Endothelial cell of umbilical vein (primary cell): ENCODE measurements around the gene MAP7D3. TPM values are rescaled to one million over a fixed set of nuclear protein-coding genes. Genes with fewer than 3 reads are reported as not detected.

Source experiments
- BruUV-seq: library from RNA; stranded (reverse); fragments of 400-500 nt; replicated peaks from 2 replicates; lab custom pipeline; 2021; lab: Mats Ljungman, UMichigan
- CTCF ChIA-PET: fragments of 300-600, 350-600 bp; sonication (Branson Sonifier 250); formaldehyde crosslinking; loops from one replicate; lab custom pipeline; 2021; ENCODE audit warnings: antibody characterized with exemption, inconsistent platforms; lab: Charles Lee
- POLR2A ChIA-PET: fragments of 300-600, 350-600 bp; sonication (Branson Sonifier 250); formaldehyde crosslinking; loops from one replicate; lab custom pipeline; 2021; ENCODE audit warnings: antibody characterized with exemption, inconsistent platforms; lab: Charles Lee
- DNase-seq: peaks from one replicate; pipeline ENCODE4 v3.0.0-alpha.2; 2011; ENCODE audit warnings: low read depth, low spot score
- FAIRE-seq: peaks from 2 replicates; lab custom pipeline; 2011; peaks lifted over from hg19 to GRCh38; lab: Jason Lieb, UNC
- H2AFZ ChIP-seq: 2 replicates; pipeline ENCODE4 v1.6.0; 2012; ENCODE audit warnings: low read depth, low read length, control low read depth, inconsistent platforms
- H3K27ac ChIP-seq: 2 replicates; pipeline ENCODE4 v1.5.1; 2011; ENCODE audit warnings: low read depth, mild to moderate bottlenecking, control low read depth, low read length, moderate library complexity; ENCODE audit not compliant: insufficient read depth
- H3K27me3 ChIP-seq, 2 experiments: 2 replicates each; pipeline versions ENCODE4 v1.6.0 to v1.6.1; 2011; ENCODE audit warnings: low read length in 2 of 2, mixed read lengths in 1 of 2; ENCODE audit not compliant: control insufficient read depth in 2 of 2, insufficient read depth in 2 of 2
- H3K36me3 ChIP-seq, 2 experiments: 2 replicates in 1 of 2; 3 replicates in 1 of 2; pipeline ENCODE4 v1.5.1; 2011; ENCODE audit warnings: low read length in 2 of 2, mild to moderate bottlenecking in 1 of 2, moderate library complexity in 1 of 2; ENCODE audit not compliant: control insufficient read depth in 2 of 2, insufficient read depth in 2 of 2; ENCODE audit errors: extremely low read depth in 1 of 2
- H3K4me1 ChIP-seq: 3 replicates; pipeline ENCODE4 v1.5.1; 2011; ENCODE audit warnings: mild to moderate bottlenecking, low read length; ENCODE audit not compliant: control insufficient read depth, insufficient read depth; ENCODE audit errors: extremely low read depth
- H3K4me2 ChIP-seq: 2 replicates; pipeline ENCODE4 v1.6.1; 2011; ENCODE audit warnings: low read length, control low read depth, mixed read lengths; ENCODE audit not compliant: insufficient read depth
- H3K4me3 ChIP-seq, 3 experiments: fragments of 200-600 bp in 1 of 3; sonication (generic), shearing (Covaris generic) in 1 of 3; replicated peaks in 1 of 3; 2 replicates each; pipeline ENCODE4 v1.5.1; 2011 to 2016; ENCODE audit warnings: control low read depth in 3 of 3, low read length in 3 of 3, mild to moderate bottlenecking in 2 of 3, inconsistent platforms in 1 of 3, low read depth in 1 of 3, moderate library complexity in 1 of 3; ENCODE audit not compliant: insufficient read depth in 1 of 3
- H3K79me2 ChIP-seq: 2 replicates; pipeline ENCODE4 v1.6.0; 2012; ENCODE audit warnings: low read length, inconsistent platforms; ENCODE audit not compliant: control insufficient read depth, insufficient read depth
- H3K9ac ChIP-seq: replicated peaks from 2 replicates; pipeline ENCODE3; 2011; ENCODE audit warnings: low read length, control low read depth; ENCODE audit not compliant: insufficient read depth; ENCODE audit errors: extremely low read depth
- H3K9me1 ChIP-seq: replicated peaks from 3 replicates; pipeline ENCODE4 v1.6.0; 2011; ENCODE audit warnings: mild to moderate bottlenecking, low read length; ENCODE audit not compliant: control insufficient read depth, insufficient read depth; ENCODE audit errors: extremely low read depth
- H3K9me3 ChIP-seq: replicated peaks from 2 replicates; pipeline ENCODE4 v1.5.1; 2012; ENCODE audit warnings: low read length, inconsistent platforms; ENCODE audit not compliant: control insufficient read depth, insufficient read depth
- H4K20me1 ChIP-seq: replicated peaks from 2 replicates; pipeline ENCODE3; 2011; ENCODE audit warnings: mild to moderate bottlenecking, low read length; ENCODE audit not compliant: control insufficient read depth, insufficient read depth; ENCODE audit errors: extremely low read depth
- CTCF ChIP-seq, 2 donors: IDR thresholded peaks; 1 replicate in 1 of 2; 2 replicates in 1 of 2; pipeline ENCODE4 v1.5.1; 2011; ENCODE audit warnings: low read length in 2 of 2, mild to moderate bottlenecking in 2 of 2, moderate library complexity in 2 of 2, control low read depth in 1 of 2, inconsistent platforms in 1 of 2, low read depth in 1 of 2; ENCODE audit not compliant: insufficient read depth in 1 of 2; ENCODE audit errors: extremely low read depth in 1 of 2
- FOS ChIP-seq: IDR thresholded peaks from 2 replicates; pipeline ENCODE4 v1.6.1; 2011; ENCODE audit warnings: mild to moderate bottlenecking, low read length, moderate library complexity, borderline replicate concordance; ENCODE audit not compliant: insufficient read depth
- GATA2 ChIP-seq: IDR thresholded peaks from 2 replicates; pipeline ENCODE4 v1.7.0; 2011; ENCODE audit warnings: low read depth, mild to moderate bottlenecking, moderate library complexity, mixed read lengths, low read length; ENCODE audit not compliant: insufficient read length, insufficient read depth
- MAX ChIP-seq: IDR thresholded peaks from 2 replicates; pipeline ENCODE4 v1.6.1; 2011; ENCODE audit not compliant: insufficient read depth, insufficient read length
- MYC ChIP-seq: IDR thresholded peaks from one replicate; pipeline ENCODE4 v1.6.1; 2011; ENCODE audit warnings: mild to moderate bottlenecking, low read depth, low read length
- dilution Hi-C: fragments of 300-500 bp; cut with MboI; formaldehyde crosslinking; loops from one replicate; pipeline ENCODE4 v1.15.0; 2019; ENCODE audit warnings: low sequenced_read_pairs; ENCODE audit not compliant: extremely low pct_ligation_motif_present
- intact Hi-C: fragments of 100-400 bp; cut with micrococcal nuclease; formaldehyde crosslinking; loops from one replicate; pipeline ENCODE4 v1.10.0; 2022
- polyA plus RNA-seq, 4 experiments: library from polyadenylated mRNA; depleted of rRNA in 3 of 4; stranded (reverse) in 3 of 4; unstranded in 1 of 4; fragments of >200 nt; gene quantifications; 2 replicates each; pipeline versions ENCODE4 v1.2.1 to v1.2.3, GENCODE V29; 2011 to 2012; ENCODE audit warnings: missing spikeins in 1 of 4
- total RNA-seq: library from RNA; stranded (reverse); gene quantifications from 2 replicates; pipeline ENCODE4 v1.2.3, GENCODE V29; 2021

The MAP7D3 gene
- total and polyA plus RNA-seq, 2 donors (not counting 3 experiments of a cell fraction or from before 2014, with no cell fraction given) = 6.5 to 22.8 TPM

GRCh38 chrX:136268051-136269048 lies 17.1 kb upstream of the MAP7D3 start:
- CTCF ChIA-PET = interaction anchor here (0.5 to 3.1 kb wide), 21 partner anchors 13 to 246 kb away, joined by 3 to 28 read pairs (median 5); partner anchors contain the start of gene MAP7D3
- no peaks in the 10 kb centered on the region for H3K36me3 ChIP-seq
- dilution Hi-C loops (no loop called here), intact Hi-C loops (loop anchor here (1.0 to 10.0 kb wide), 6 partner anchors 17 to 744 kb away; partner anchors contain the start of genes FHL1, INTS6L and MAP7D3)
- no peaks in the 10 kb centered on the region for H4K20me1 ChIP-seq
- no peak overlapping the region for H3K9ac ChIP-seq
- FAIRE-seq (peak; percentile 83), DNase-seq (peak; percentile 52)
- no peaks in the 10 kb centered on the region for H3K9me3 ChIP-seq
- H3K27ac ChIP-seq = no peak overlapping the region
- TF ChIP-seq CTCF (IDR thresholded peaks at IDR 0.05; ENCODE audit: extremely low read depth in 1 of 2, insufficient read depth in 1 of 2, low read depth in 1 of 2, low read length in 2 of 2) (peak; percentile 54 to 58), GATA2 (no peak)
- POLR2A ChIA-PET = no interaction called here
- BruUV-seq = no TSS peak
- no peak overlapping the region for H2AFZ ChIP-seq
- H3K4me2 ChIP-seq = no peak overlapping the region
- no peak overlapping the region for H3K4me3 ChIP-seq
- H3K4me1 ChIP-seq = peaks cover 21% of the 10 kb centered on the region
- H3K79me2 ChIP-seq = no peaks in the 10 kb centered on the region
- H3K27me3 ChIP-seq = no peaks in the 10 kb centered on the region
- H3K9me1 ChIP-seq = no peaks in the 10 kb centered on the region

DNA sequence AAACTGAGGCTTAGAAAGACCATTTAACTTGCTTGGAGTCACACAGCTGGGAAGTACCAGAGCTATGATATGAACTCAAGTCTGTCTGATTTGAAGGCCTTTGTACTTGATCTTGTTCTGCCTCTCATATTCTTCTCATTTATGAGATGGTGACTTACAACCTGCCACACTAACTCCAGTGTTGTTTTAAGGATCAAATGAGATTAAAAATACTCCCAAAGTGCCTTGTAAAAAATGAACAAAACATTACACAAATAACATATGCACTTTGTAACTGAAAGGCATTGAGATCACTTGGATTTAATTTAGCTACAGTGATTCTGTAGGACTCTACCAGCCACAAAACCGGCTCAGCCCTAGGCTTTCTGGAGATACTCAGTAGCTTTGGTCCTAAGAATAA lies 15.6 kb upstream of the MAP7D3 start:
- H3K4me2 ChIP-seq = no peak overlapping the region
- dilution Hi-C loops (no loop called here), intact Hi-C loops (loop anchor here (5.0 to 10.0 kb wide), 2 partner anchors 120 to 742 kb away; partner anchors contain the start of genes FHL1 and INTS6L)
- BruUV-seq = no TSS peak
- no peaks in the 10 kb centered on the region for H3K36me3 ChIP-seq
- peak; percentile 33 for FAIRE-seq
- no peaks in the 10 kb centered on the region for H3K9me1 ChIP-seq
- CTCF ChIA-PET = interaction anchor here (0.9 to 3.1 kb wide), 5 partner anchors 16 to 239 kb away, joined by 3 to 15 read pairs (median 5); no protein-coding TSS in a partner anchor
- no peak for DNase-seq
- TF ChIP-seq FOS (no peak), MYC (no peak), GATA2 (no peak), MAX (no peak)
- H3K27ac ChIP-seq = no peak overlapping the region
- H3K9ac ChIP-seq = no peak overlapping the region
- H3K4me1 ChIP-seq = peaks cover 23% of the 10 kb centered on the region
- H3K9me3 ChIP-seq = no peaks in the 10 kb centered on the region
- no peaks in the 10 kb centered on the region for H4K20me1 ChIP-seq
- no peaks in the 10 kb centered on the region for H3K27me3 ChIP-seq
- H3K4me3 ChIP-seq = no peak overlapping the region
- no peaks in the 10 kb centered on the region for H3K79me2 ChIP-seq
- no peak overlapping the region for H2AFZ ChIP-seq
- POLR2A ChIA-PET = no interaction called here
